HG03045 (cell line): ENCODE results near the gene POLR3G.
A peak's percentile ranks its signal among the peaks of the same experiment; 100 is the strongest.

ENCODE experiments used
- ATAC-seq: cut with Tn5 transposase; IDR thresholded peaks from one replicate; pipeline ENCODE4 v1.9.1; 2021; ENCODE audit warnings: mild to moderate bottlenecking, moderate library complexity; ENCODE audit not compliant: unreplicated experiment

POLR3G gene

DNA sequence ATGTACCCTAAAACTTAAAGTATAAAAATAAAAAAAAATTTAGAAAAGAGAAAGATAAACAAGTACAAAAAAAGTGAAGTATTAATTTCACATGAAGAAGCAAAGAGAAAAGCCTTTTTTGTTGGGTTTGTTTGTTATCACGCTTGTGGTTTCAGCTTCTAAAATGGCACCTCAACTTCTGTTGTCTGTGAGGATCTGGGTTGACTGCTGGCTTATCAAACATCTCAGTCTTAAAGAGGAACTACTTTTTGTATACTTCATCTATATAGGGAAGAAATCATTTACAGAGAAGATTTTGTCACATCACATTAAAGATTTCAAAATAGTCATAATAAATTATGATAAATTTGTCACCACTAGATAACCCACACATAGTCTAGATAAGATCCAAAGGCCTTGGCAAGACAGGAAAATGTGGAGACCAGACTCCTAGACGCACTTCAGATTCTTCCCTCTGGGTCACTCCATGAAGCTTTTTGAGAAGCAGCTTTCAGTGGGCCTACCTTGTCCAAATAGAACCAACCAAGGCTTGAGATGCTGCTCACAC, 75.1 kb downstream of the POLR3G start:
- ATAC-seq, result no peak

DNA sequence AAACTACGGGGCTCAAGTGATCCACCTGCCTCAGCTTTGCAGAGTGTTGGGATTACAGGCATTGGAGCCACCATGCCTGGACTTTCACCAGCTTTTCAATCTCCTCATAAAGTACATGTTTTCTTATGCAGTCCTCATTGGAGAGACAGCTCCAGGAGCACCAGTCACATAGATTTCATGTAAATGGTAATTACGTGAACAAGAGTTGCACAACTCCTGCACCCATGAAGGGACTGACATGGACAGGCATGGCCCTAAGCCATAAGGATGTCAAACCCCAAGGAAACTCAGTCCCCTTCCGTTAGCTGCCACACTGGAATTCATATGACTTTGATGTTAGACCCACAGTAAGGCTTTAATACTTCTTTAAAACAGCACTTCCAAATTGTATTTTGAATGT, 76.3 kb downstream of the POLR3G start:
- no peak for ATAC-seq

DNA sequence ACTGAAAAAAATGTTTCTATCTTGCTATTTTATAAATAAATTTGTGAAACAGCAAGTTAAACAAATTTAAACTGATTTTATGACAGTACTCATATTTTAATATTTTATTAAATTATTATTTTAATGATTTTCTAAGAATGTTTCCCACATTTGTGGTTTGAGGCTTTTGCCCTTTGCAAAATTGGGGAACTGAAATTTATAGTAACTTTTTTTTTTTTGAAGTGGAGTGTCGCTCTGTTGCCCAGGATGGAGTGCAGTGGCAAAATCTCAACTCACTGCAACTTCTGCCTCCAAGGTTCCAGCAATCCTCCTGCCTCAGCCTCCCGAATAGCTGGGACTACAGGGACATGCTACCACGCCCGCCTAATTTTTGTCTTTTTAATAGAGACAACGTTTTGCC, 76.7 kb downstream of the POLR3G start:
- ATAC-seq, result no peak

DNA sequence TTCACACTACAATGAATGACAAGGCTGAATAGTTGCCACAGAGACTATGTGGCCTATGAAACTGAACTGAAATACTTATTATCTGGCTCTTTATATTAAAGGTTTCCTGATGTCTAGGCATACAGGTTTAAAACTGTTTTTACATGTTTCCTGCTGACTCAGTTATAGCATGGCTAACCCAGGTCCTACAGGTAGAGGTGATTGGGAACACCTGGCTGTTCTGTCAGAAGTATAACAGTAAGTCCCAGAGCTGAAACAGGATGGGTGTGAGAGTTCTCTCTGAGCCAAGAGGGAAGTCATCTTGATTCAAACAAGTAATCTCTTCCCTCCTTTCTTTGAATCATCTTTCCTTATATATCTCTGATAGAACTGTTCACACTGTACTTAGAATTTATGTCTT, 79.0 kb downstream of the POLR3G start:
- ATAC-seq, result no peak

DNA sequence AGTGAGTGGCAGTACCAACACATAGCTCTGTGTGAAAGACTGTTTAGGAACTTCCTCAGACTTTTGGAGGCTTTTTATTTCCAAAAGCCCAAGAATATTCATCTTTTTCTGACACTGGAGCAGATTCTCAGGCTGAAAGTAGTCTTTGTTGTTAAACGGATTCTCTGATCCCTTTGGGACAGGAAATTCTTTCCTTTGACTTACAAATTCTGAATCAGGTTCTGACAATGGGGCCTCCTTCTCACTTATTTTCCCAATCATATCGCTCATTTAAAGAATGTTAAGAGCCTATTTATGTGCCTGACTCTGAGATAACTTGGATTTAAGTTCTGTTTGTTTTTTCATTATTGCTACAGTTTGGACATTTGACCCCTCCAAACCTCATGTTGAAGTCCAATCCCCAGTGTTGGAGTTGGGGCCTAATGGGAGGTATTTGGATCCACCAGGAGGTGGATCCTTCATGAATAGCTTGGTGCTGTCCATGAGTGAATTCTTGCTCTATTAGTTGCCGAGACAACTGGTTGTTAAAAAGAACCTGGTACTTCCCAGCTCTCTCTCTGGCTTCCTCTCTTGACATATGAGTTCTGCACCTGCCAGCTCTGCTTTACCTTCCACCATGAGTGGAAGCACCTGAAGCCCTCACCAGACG, 79.8 kb downstream of the POLR3G start:
- ATAC-seq, result no peak

DNA sequence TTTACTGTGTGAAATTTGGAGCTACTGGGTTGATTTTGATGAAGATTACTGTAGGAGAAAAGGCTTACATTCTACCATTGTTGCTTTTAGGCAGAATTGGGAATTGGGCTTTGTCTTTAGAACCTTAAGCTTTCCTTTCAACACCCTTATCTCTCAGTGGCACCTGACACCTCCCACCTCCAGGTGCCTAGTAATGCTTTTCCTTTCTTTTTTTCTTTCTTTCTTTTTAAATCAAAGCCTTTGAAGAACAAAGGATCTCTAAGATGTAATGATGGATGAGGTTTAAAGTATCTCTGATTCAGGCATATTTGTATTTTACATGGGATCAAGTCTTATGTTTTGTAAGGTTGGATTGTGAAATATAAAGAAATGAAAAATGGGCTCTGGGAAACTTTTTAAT, 81.0 kb downstream of the POLR3G start:
- no peak for ATAC-seq

DNA sequence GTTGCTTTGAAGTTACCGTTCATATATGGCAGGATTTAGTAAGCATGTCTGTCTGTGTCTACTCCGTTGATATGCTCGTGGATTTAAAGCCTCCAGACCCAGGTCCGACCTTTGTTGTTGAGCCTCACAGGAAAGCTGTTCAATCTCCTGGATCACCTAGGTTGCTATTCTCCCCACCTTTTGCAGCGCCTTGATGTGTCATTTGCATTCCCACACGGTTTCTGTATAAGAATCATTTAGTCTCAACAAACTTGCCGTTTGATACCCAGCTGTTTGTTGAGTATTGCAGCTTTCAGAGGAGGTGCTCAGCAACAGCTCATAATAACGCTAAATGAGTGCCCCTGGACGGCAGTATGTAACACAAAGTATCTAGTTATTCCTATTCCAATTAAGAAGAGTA, 82.7 kb downstream of the POLR3G start:
- ATAC-seq, result no peak

DNA sequence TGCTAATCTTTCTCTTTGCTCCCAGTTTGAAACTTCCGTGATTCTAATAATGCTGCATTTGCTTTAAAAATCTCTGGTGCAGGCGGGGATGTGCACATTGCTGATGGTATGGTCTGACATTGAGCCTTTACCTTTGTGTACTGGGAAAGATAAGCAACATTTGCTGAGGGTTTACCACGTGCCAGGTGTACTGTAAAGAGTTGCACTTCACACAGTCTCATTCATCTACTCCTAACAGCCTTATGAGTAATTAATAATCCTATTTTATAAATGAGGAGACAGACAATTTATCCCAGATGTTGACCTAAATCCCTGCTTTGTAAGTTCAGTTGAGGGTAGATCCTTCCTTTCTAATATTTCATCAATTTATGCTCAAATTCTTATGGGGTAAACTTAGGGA, 83.2 kb downstream of the POLR3G start:
- no peak for ATAC-seq

DNA sequence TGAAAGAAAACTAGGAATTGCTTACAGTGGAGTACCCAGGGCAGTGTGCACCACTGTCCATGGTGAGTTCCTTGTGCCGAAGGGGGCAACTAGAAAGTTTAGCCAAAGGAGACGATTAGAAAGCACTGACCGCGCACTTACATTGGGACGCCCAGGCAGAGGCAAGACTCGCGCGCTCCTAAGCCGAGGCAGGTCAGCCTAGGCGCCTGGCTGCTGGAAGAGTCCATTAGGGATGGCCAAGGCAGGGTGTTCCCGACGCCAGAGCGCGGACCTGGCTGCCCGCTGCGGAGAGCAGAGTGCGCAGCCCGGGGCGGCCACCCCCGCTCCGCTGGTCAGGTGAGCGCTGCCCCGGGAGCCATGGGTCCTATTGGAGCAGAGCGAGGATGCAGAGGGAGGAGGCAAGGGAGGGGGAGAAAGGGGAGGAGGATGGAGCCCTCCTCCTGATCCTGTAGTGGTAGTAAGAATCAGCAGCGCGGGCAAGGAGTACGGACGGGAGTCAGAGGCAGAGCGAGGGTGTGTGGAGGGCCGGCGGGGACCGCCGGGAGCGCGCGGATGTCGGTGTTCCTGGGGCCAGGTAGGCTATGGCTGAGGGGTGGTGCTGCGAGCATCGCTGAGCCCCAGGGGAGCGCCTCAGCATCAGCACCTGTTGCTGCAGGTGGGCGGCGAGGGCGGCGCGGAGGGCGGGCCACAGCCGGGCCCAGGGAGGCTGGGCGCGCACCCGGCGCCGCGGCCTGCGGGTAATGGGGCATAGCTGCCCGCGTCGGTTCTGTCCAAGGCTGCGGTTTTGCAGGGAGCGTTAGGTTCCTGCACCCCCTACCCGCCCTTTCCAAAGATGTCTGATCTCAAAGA, 83.9 kb downstream of the POLR3G start, which contains the start of gene ADGRV1:
ADGRV1 (plus strand) TSS at position 454 of the 849 bp plus-strand sequence; CDS start at position 553, 99 bp downstream.
- ATAC-seq, result peak; percentile 53

DNA sequence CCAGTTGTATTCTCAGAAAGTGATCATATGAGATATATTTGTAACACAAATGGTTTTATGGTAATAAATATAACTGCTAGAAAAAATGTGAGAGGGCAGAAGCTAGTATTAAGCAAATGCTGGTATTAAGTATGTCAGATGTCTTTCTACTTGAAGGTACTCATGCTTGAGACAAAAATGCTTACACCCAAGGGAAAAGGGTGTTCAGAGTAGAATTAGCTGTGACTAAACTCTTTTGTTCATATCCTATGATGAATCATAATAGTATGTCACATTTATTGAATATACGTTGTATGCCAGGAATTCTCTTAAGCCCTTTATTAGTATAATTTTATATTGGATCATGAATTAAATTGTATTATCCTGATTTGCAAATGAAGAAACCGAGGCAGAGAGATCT, 86.1 kb downstream of the POLR3G start:
- no peak for ATAC-seq

DNA sequence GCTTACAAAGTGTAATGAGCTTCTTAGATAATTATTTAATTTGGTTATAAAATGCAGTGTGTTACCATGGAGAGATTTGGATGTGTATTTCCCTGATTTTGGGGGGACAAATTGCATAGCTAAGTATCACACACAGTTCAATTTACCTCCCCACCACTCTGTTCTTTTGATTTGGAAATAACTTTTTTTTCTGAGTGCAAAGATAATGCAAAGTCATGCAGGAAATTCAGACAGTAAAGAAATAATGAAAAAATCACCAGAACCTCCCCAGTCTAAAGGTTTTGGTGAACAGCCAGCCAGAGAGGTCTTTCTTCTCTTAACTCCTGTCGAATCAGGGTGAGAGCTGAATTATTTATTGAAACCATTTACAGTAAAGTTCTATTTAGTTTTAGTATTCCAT, 87.1 kb downstream of the POLR3G start:
- ATAC-seq, result no peak

DNA sequence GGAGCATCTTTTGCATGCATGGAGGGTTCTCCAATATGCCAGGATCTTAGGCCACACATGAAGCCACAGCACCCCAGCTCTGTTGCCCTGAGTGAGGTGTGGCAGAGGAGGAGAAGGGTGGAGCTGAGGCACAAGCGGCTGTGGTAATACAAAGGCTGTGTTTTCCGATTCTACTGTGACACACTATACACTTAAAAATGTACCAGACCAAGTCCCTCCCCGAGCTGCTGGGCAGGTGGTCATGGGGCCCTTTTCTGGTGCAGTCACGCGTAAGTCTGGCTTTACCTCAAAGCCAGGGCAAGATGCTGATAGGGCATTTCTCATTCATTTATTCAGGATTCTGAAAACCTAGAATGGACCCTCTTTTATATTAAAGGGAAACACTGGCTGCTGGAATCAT, 87.7 kb downstream of the POLR3G start:
- ATAC-seq, result no peak

DNA sequence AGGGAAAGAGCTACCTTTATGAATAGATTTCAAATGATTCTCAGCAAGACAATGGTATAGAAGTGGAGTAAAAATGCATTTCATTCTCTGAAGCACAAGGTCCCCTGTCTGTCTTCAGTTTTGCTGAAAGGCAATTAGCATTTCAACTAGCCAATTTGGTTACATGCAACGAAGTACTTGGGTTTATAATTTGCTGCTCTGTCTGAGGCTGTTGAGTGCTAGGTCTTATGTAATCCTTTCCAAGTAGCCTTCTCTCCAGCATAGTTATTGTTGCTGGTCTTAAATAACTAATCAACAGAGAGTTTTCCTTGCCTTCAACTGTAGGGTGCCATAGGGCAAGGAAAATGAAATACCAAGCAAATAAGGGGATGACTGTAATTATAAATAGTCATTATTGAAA, 88.4 kb downstream of the POLR3G start:
- ATAC-seq, result no peak
